ENCODE data around the gene B4GALT1.

The B4GALT1 gene

GRCh38 chr9:33125871-33126823 is 41.0 kb downstream of the B4GALT1 start:
- DNase-seq = no peak
- ATAC-seq (replicated peaks) = peak; percentile 42
- peaks cover 98% of the 10 kb centered on the region for H3K36me3 Mint-ChIP-seq (ENCODE audit: insufficient read depth)
- H3K9me3 Mint-ChIP-seq = no peaks in the 10 kb centered on the region
- H3K4me1 Mint-ChIP-seq (ENCODE audit: low read depth in 2 of 2) = peaks cover 51 to 63% of the 10 kb centered on the region in 2 donors
- H3K27me3 Mint-ChIP-seq = no peaks in the 10 kb centered on the region
- H3K4me3 Mint-ChIP-seq = peak overlapping the region in 1 of 2 donors; percentile 64
- peak overlapping the region; percentile 30 to 97 for H3K27ac Mint-ChIP-seq

DNA sequence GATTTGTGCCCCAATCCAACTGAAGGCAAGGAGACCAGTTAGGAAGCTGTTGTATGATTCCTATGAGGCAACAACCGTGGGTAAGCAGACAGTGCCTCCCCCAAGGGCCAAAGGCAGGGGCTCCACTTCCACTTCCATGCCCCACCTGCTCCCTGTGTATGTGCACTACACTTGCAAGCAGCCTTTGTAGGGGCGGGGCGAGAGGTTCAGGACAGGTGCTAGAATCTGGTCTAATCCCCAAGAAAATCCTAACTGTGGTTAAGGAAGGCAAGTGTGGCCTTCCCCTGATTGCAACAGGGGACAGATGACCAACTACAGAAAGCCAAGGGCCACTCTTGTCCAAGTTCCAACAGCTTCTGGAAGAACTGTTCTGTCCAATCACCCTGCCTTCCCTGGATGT is 41.7 kb downstream of the B4GALT1 start:
- DNase-seq (no peak), ATAC-seq (replicated peaks) (no peak)
- peak overlapping the region in 1 of 2 donors; percentile 64 for H3K4me3 Mint-ChIP-seq
- no peaks in the 10 kb centered on the region for H3K27me3 Mint-ChIP-seq
- no peaks in the 10 kb centered on the region for H3K9me3 Mint-ChIP-seq
- peaks cover 98% of the 10 kb centered on the region for H3K36me3 Mint-ChIP-seq (ENCODE audit: insufficient read depth)
- H3K4me1 Mint-ChIP-seq (ENCODE audit: low read depth in 2 of 2) = peaks cover 48 to 61% of the 10 kb centered on the region in 2 donors
- peak overlapping the region; percentile 47 to 97 for H3K27ac Mint-ChIP-seq

- ATAC-seq (replicated peaks) = peak; percentile 31
- peak overlapping the region; percentile 47 to 97 for H3K27ac Mint-ChIP-seq
- H3K4me1 Mint-ChIP-seq (ENCODE audit: low read depth in 2 of 2) = peaks cover 45 to 62% of the 10 kb centered on the region in 2 donors
Measured at GRCh38 chr9:33124751-33125381, 42.3 kb downstream of the B4GALT1 start.

DNA sequence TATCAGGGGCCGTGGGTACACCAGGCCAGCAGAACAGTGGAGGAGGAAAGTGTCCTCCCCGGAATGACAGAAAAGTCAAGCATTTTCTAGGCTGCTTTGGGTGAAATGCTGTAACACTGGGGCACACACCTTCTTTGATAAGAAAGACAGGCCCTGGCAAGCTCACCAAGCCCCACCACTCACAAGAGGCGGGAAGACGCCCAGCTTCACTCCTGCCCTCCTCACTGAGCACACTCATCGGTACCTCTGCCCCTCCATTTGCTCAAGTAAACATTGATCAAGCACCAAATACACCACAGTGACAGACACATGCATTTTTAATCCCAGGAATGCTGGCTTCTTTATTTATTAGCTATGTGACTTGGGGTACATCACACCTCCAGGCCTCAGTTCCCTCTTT is 43.1 kb downstream of the B4GALT1 start:
- peaks cover 37 to 54% of the 10 kb centered on the region in 2 donors for H3K4me1 Mint-ChIP-seq (ENCODE audit: low read depth in 2 of 2)
- DNase-seq (no peak), ATAC-seq (replicated peaks) (no peak)
- H3K27ac Mint-ChIP-seq = peak overlapping the region; percentile 25 to 97
- H3K27me3 Mint-ChIP-seq = no peaks in the 10 kb centered on the region
- no peak overlapping the region for H3K4me3 Mint-ChIP-seq
- H3K36me3 Mint-ChIP-seq (ENCODE audit: insufficient read depth) = peaks cover 98% of the 10 kb centered on the region
- no peaks in the 10 kb centered on the region for H3K9me3 Mint-ChIP-seq

More at GRCh38 chr9:33124751-33125381, 42.3 kb downstream of the B4GALT1 start:
- no peak for DNase-seq
- H3K27me3 Mint-ChIP-seq = no peaks in the 10 kb centered on the region
- peak overlapping the region in 1 of 2 donors; percentile 55 for H3K4me3 Mint-ChIP-seq
- H3K9me3 Mint-ChIP-seq = no peaks in the 10 kb centered on the region
- H3K36me3 Mint-ChIP-seq (ENCODE audit: insufficient read depth) = peaks cover 98% of the 10 kb centered on the region

DNA sequence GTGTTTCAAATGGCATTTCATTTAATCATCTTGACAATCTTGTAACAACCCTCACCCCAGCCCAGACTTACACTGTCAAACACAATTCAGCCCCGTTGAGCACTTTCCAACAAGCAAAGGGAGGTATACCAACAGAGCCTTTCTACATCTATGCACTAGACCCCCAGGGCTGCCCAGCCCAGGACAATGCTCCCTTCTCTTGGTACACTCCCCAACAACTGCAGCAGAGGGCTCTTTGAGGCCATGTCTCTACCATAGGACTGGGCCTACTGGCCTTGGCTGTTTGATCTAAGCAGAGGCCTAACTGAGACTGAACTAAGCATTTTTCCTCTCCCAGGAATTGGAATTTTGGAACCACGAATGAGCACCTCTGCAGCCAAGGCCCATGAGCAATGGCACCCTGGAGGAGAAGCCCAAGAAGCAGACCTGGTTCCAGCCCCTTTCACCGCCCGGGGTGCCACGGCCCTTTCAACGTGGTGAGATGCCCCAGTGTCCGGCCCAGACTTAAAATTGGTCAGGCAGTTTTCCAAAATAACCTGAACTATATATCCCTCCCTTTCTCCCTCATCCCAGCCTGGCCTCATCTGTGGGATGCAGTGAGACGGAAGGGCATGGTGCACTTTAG is 43.6 kb downstream of the B4GALT1 start:
- peak overlapping the region; percentile 25 to 97 for H3K27ac Mint-ChIP-seq
- H3K4me3 Mint-ChIP-seq = no peak overlapping the region
- H3K9me3 Mint-ChIP-seq = no peaks in the 10 kb centered on the region
- ATAC-seq (replicated peaks) = no peak
- H3K36me3 Mint-ChIP-seq (ENCODE audit: insufficient read depth) = peaks cover 98% of the 10 kb centered on the region
- no peaks in the 10 kb centered on the region for H3K27me3 Mint-ChIP-seq
- no peak for DNase-seq
- H3K4me1 Mint-ChIP-seq (ENCODE audit: low read depth in 2 of 2) = peaks cover 34 to 50% of the 10 kb centered on the region in 2 donors

GRCh38 chr9:33120620-33121019 is 46.5 kb downstream of the B4GALT1 start:
- peaks cover 98% of the 10 kb centered on the region for H3K36me3 Mint-ChIP-seq (ENCODE audit: insufficient read depth)
- H3K27me3 Mint-ChIP-seq = no peaks in the 10 kb centered on the region
- H3K27ac Mint-ChIP-seq = peak overlapping the region; percentile 83 to 97
- H3K4me1 Mint-ChIP-seq (ENCODE audit: low read depth in 2 of 2) = peaks cover 35 to 45% of the 10 kb centered on the region in 2 donors
- no peak overlapping the region for H3K4me3 Mint-ChIP-seq
- H3K9me3 Mint-ChIP-seq = no peaks in the 10 kb centered on the region
- no peak for DNase-seq
- no peak for ATAC-seq (replicated peaks)

GRCh38 chr9:33117796-33118195 is 49.3 kb downstream of the B4GALT1 start:
- ATAC-seq (replicated peaks) (peak; percentile 9), DNase-seq (no peak)
- Mint-ChIP-seq H3K4me3 (peak overlapping the region in 1 of 2 donors; percentile 48), H3K27me3 (no peaks in the 10 kb centered on the region), H3K9me3 (no peaks in the 10 kb centered on the region), H3K36me3 (ENCODE audit: insufficient read depth) (peaks cover 98% of the 10 kb centered on the region), H3K4me1 (ENCODE audit: low read depth in 2 of 2) (peaks cover 31 to 35% of the 10 kb centered on the region in 2 donors), H3K27ac (peak overlapping the region; percentile 79 to 93)

DNA sequence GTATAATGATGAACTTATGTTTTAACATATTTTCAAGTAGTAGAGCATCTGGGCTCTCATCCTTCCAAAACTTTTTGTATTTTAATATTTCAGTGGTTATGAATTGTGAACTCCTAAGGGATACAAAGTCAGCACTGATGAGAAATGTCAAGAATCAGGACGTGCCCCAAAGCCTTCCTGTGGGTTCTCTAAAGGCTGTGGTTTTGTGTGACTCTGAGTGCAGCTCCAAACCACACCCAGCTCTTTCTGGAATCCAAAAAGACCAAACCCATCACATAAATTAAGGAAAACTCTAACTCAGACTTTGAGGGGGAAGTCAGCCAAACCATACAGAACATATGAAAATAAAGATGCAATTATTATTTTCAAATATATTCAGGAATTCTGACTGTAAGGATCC is 49.8 kb downstream of the B4GALT1 start:
- Mint-ChIP-seq H3K4me3 (peak overlapping the region in 1 of 2 donors; percentile 48), H3K27ac (peak overlapping the region; percentile 79 to 93), H3K4me1 (ENCODE audit: low read depth in 2 of 2) (peaks cover 31 to 35% of the 10 kb centered on the region in 2 donors), H3K36me3 (ENCODE audit: insufficient read depth) (peaks cover 98% of the 10 kb centered on the region), H3K9me3 (no peaks in the 10 kb centered on the region), H3K27me3 (no peaks in the 10 kb centered on the region)
- DNase-seq = no peak
- peak; percentile 30 for ATAC-seq (replicated peaks)

DNA sequence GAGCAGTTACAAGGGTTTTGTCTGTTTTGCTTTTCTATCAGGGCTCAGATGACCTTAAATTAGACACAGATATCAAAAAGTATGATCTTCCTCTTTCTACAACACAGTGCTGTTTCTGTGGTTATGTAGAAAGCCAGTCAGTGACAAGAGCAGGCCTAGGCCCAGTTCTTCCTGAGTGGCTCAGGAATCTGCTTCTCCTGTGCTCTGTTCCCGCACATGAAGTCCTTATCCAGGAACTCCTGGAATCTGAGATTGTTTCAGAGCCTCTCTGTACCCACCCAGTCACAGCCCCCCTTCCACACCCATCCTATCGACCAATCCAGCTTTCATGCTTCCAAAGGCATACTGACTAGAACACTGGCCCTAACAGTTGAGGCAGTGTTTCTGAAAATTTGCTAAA is 50.3 kb downstream of the B4GALT1 start:
- DNase-seq (no peak), ATAC-seq (replicated peaks) (no peak)
- no peak overlapping the region for H3K4me3 Mint-ChIP-seq
- H3K36me3 Mint-ChIP-seq (ENCODE audit: insufficient read depth) = peaks cover 98% of the 10 kb centered on the region
- no peaks in the 10 kb centered on the region for H3K9me3 Mint-ChIP-seq
- H3K4me1 Mint-ChIP-seq (ENCODE audit: low read depth in 2 of 2) = peaks cover 31 to 33% of the 10 kb centered on the region in 2 donors
- no peaks in the 10 kb centered on the region for H3K27me3 Mint-ChIP-seq
- H3K27ac Mint-ChIP-seq = peak overlapping the region; percentile 79 to 93

- peaks cover 21 to 27% of the 10 kb centered on the region in 2 donors for H3K4me1 Mint-ChIP-seq (ENCODE audit: low read depth in 2 of 2)
- H3K27ac Mint-ChIP-seq = peak overlapping the region; percentile 29 to 93
- H3K9me3 Mint-ChIP-seq = no peaks in the 10 kb centered on the region
- DNase-seq (no peak), ATAC-seq (replicated peaks) (no peak)
- peaks cover 96% of the 10 kb centered on the region for H3K36me3 Mint-ChIP-seq (ENCODE audit: insufficient read depth)
- no peaks in the 10 kb centered on the region for H3K27me3 Mint-ChIP-seq
- peak overlapping the region in 1 of 2 donors; percentile 37 for H3K4me3 Mint-ChIP-seq
Measured at GRCh38 chr9:33114746-33115145, 52.4 kb downstream of the B4GALT1 start.

DNA sequence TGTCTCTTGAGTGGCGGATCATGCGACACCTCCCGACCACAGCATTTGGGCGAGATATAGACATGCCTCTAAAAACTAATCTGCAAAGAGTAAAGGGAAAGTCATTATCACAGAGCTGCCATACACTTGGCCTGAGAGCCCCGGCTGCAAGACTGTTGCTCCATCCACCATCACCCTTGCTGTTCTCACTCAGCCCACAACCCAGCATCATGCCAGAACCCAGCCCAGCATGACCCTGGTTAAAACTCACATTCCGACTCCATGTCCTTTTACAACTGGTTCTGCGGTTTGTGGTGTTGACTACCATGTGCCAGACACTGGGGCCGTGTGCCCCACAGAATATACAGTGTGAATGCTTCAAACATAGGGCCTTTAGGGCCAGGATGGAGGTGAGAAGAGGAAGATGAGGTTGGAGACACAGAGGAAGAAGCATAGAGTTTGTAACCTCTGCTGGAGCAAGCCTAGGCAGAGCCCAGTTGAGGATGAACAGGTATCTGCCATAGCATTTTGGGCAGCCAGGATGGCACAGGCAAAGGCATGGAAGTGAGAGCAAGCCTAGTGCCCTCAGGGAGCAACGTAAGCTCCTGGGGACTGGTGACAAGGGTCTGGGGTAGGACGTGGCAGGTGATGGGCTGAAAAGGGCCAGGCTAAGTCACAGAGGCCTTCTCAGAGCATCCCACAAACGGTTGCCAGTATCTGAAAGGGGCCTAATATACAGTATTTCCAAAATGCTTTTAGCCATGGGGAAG is 53.2 kb downstream of the B4GALT1 start:
- H3K4me1 Mint-ChIP-seq (ENCODE audit: low read depth in 2 of 2) = peaks cover 21 to 28% of the 10 kb centered on the region in 2 donors
- no peaks in the 10 kb centered on the region for H3K27me3 Mint-ChIP-seq
- DNase-seq (no peak), ATAC-seq (replicated peaks) (peak; percentile 29)
- H3K27ac Mint-ChIP-seq = peak overlapping the region; percentile 29 to 93
- H3K36me3 Mint-ChIP-seq (ENCODE audit: insufficient read depth) = peaks cover 92% of the 10 kb centered on the region
- H3K4me3 Mint-ChIP-seq = peak overlapping the region in 1 of 2 donors; percentile 22
- H3K9me3 Mint-ChIP-seq = no peaks in the 10 kb centered on the region

DNA sequence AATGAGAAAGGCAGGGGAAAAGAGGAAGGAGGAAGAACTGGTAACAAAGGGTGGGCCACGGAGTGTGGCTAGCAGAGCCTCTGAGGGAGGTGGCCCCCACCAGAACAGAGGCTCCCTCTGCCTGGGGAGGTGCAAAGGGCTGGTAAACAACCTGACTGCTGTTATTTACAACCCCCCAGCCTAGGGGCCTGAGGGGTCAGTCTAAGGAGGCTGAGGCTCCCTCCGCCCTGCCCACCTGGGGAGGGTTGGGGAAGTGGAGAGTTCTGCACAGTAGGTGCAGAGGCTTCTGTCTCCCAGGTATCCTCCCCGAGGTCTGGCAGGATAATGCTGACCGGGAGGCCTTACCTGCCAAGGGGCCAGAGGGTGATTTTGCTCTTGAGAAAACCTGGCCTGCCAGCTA is 55.0 kb downstream of the B4GALT1 start:
- Mint-ChIP-seq H3K4me3 (no peak overlapping the region), H3K27ac (peak overlapping the region; percentile 65 to 81), H3K36me3 (ENCODE audit: insufficient read depth) (peaks cover 89% of the 10 kb centered on the region)

GRCh38 chr9:33111631-33112030 is 55.5 kb downstream of the B4GALT1 start:
- Mint-ChIP-seq H3K9me3 (no peaks in the 10 kb centered on the region), H3K27ac (peak overlapping the region; percentile 65 to 81), H3K4me1 (ENCODE audit: low read depth in 2 of 2) (peaks cover 10 to 15% of the 10 kb centered on the region in 2 donors), H3K4me3 (no peak overlapping the region), H3K27me3 (no peaks in the 10 kb centered on the region), H3K36me3 (ENCODE audit: insufficient read depth) (peaks cover 91% of the 10 kb centered on the region)
- ATAC-seq (replicated peaks) = no peak
- DNase-seq = no peak

More for the DNA sequence above, 55.0 kb downstream of the B4GALT1 start:
- H3K4me1 Mint-ChIP-seq (ENCODE audit: low read depth in 2 of 2) = peaks cover 14 to 19% of the 10 kb centered on the region in 2 donors
- DNase-seq = no peak
- no peaks in the 10 kb centered on the region for H3K27me3 Mint-ChIP-seq
- no peak for ATAC-seq (replicated peaks)
- no peaks in the 10 kb centered on the region for H3K9me3 Mint-ChIP-seq
